ENCODE results near the gene PTMA.

GRCh38 chr2:231715499-231715837 is 7.1 kb downstream of the PTMA start:
- TF ChIP-seq PPARA (CRISPR knock-in tag; IDR thresholded peaks at IDR 0.05; ENCODE audit: borderline replicate concordance) (no peak), POU6F1 (CRISPR knock-in tag; IDR thresholded peaks at IDR 0.05; ENCODE audit: borderline replicate concordance, low read depth) (no peak), ZNF70 (CRISPR knock-in tag; IDR thresholded peaks at IDR 0.05) (no peak), ZFP30 (CRISPR knock-in tag; IDR thresholded peaks at IDR 0.05) (no peak), TSHZ2 (CRISPR knock-in tag; IDR thresholded peaks at IDR 0.05) (no peak), ZFP3 (CRISPR knock-in tag; IDR thresholded peaks at IDR 0.05) (no peak), CREB5 (CRISPR knock-in tag; IDR thresholded peaks at IDR 0.05; ENCODE audit: low read depth) (no peak), GLIS3 (CRISPR knock-in tag; IDR thresholded peaks at IDR 0.05) (no peak), ZNF565 (CRISPR knock-in tag; conservative IDR thresholded peaks at IDR 0.05; ENCODE audit: low read depth) (no peak), SNAI2 (CRISPR knock-in tag; IDR thresholded peaks at IDR 0.05) (no peak), CSDC2 (CRISPR knock-in tag; IDR thresholded peaks at IDR 0.05) (no peak), TOX (CRISPR knock-in tag; IDR thresholded peaks at IDR 0.05; ENCODE audit: borderline replicate concordance) (no peak), ARNTL (CRISPR knock-in tag; IDR thresholded peaks at IDR 0.05; ENCODE audit: borderline replicate concordance, low read depth) (no peak), TCF4 (CRISPR knock-in tag; IDR thresholded peaks at IDR 0.05; ENCODE audit: borderline replicate concordance) (no peak)
